Hematopoietic multipotent progenitor cell treated with erythropoietin and hydrocortisone succinate and interleukin-3 and kit ligand, for 17 days (in vitro differentiated cells): Measurements from ENCODE around the gene LYSMD4.
"Not testable (repeated sequence)": the region's sequence is repeated elsewhere in the genome, so short reads cannot be mapped to it uniquely, and the experiment has no call there.

Experiments used
- DNase-seq: peaks from one replicate; pipeline ENCODE4 v3.0.0-alpha.2; 2015; ENCODE audit warnings: low spot score

The LYSMD4 gene

GRCh38 chr15:99733268-99734039 is at the start of gene LYSMD4:
LYSMD4 (minus strand) TSS chr15:99733437; CDS start chr15:99731999, 1,438 bp downstream.
- peak; percentile 95 for DNase-seq

GRCh38 chr15:99782029-99782428 is 48.8 kb upstream of the LYSMD4 start:
- DNase-seq, result not testable (repeated sequence)

- DNase-seq, result no peak
These were observed 43.9 kb upstream of the LYSMD4 start for GRCh38 chr15:99777144-99777543.

DNA sequence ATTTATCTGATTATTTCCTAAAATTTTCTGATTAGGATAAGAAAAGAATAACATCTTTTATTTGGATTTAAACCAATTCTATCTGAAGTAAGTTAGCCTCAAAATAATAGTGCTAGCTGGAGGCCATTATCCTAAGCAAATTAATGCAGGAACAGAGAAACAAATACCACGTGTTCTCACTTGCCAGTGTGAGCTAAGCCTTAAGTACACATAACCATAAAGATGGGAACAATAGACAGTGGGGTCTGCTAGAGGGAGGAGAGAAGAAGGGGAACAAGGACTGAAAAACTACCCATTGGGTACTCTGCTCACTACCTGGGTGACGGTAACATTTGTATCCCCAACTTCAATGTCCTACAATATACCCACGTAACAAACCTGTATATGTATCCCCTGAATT is 31.3 kb upstream of the LYSMD4 start:
- DNase-seq, result no peak

DNA sequence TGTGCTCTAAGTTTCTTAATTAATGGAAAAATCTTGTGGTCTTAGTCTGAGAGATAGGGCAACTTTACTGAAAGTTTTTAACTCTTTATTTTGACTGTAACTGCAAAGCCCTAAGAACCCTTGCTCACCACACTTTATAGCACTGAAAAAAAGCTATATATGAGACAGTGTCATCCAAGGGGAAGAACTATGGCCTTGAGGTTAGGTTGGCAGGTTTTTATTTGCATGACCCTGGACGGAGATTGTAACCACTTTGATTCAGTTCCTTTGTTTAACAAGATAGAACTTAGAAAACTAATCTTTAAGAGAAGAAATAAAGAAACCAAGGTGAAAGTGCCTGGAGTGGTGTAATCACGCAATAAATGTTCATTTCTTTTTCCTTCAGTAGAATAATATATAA is 30.6 kb upstream of the LYSMD4 start:
- no peak for DNase-seq

DNA sequence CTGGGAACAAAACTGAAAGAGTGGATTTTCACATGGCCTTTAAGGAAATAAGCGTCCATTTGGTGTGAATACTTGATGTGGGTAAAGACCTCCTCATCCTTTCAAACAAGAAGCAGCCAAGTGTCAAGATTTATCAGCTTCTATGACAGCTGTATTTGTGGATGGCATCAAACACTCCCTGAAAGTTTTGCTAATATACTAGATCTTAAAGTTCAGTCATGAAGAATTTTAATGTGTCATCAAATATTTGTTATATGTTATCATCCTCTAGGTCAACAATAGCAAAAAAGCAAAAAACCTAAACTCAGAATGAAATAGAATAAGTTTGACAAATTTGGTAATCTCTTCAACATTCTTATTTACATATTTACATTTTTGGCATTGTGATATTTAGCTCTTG is 29.1 kb upstream of the LYSMD4 start:
- no peak for DNase-seq

DNA sequence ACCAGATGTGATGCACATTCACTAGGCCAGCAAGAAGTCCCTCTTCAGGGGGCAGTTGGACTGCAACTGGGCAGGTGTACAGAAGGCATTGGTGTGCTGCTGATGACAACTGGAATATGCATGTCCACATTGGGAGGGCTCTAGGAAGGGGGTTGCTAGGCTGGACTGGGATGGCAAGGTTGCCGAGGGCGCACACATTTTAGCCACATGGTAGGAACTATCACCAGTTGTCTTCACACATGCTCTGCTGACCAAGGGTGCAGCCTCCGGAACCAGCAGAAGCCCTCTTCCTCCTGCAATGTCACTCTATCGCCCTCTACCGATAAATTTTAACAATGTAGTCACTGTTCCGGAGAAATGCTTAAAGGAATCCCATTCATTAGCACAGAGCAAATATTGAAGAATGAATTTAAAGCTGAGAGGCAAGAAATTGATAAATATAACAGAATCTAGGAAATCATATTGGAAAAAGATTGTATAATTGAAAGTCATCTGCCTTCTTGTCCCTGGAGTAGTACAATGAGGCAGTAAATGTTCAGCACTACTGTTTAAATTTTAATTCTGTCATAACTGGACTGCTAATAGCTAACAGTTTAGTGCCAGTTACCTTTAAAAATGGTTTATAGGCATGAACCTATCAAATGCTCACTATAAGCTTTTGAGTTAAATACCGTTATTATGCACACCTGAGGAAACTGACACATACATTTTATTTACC is 22.6 kb upstream of the LYSMD4 start:
- peak; percentile 74 for DNase-seq

DNA sequence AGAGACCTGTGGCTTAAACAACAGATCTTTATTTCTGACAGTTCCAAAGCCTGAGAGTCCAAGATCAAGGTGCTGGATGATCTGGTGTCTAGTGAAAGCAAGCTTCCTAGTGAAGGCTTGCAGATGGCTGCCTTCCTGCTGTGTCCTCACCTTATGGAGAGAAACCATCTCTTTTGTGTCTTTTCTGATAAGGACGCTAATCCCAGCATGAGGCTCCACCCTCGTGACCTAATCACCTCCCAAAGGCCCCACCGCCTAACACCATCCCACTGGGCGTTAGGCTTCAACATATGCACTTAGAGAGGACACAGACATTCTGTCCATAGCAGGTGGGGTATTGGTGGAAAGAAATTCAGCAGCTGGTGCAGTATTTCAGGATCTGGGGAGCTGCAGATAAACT is 19.8 kb upstream of the LYSMD4 start:
- no peak for DNase-seq

DNA sequence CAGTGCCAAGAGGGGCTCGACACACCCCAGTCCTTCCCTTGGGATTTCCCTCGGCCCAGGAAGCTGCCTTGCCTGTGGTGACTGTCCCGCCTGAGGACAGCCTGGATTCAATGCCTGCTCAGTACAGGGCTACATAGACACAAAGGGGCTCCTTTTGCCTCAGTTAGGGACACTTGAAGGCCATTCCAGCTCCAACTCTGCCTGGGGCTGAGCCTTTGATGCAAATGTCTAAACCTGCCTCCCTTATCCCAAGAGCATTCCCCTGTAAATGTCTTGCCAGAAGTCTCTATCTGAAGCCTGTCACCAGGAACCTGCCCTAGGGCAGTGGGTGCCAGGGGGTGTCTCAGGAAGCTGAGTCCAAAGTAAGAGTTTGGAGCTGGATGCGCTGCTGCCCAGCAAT is 19.3 kb upstream of the LYSMD4 start:
- DNase-seq, result no peak

GRCh38 chr15:99750326-99750725 is 17.1 kb upstream of the LYSMD4 start:
- not testable (repeated sequence) for DNase-seq

DNA sequence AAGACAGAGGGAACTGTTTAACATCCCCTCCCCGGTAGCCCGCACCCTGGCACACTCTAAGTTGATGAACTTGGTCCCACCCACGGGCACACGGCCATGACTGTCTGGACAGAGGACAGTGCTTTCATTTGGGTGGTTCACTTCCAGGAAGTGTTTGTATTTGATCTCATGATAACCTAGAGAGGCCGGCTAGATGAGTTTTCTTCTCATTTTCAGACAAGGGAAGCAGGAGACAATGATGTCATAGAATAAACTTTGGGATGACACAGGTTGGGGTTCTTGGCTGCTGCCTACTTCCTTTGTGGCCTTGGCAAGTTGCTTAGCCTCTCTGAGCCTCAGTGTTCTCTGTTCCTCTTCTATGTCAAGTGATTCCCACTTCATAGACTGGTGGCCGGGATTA is 16.1 kb upstream of the LYSMD4 start:
- no peak for DNase-seq

DNA sequence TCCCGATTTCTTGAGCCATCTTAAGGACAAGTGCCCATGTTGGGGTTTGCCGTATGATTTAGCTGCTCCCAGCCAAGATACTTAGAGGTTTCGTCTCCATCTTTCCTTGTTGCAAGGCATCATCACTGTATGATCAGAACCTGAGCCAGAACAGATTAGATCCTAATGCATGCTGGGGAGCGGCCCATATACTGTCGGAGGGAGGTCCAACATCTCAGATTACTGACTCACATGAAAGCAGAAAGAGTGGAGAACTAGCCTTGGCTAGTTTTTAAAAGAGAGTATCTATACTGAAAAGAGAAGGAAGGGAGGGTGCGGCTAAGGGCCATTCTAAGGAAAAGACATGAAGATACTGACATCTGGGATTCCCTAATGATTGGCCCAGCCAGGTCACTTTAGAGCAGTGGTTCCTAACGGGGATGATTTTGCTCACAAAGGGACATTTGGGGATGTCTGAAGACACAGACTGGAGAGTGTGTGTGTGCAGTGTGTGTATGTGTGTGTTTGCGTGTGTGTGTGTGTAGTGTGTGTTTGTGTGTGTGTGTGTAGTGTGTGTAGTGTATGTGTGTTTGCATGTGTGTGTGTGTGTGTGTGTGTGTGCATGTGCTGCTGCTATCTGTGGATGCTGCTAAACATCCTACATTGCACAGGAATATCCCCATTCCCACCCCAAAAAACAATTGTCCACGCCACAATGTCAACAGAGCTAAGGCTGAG is 12.3 kb upstream of the LYSMD4 start:
- DNase-seq, result no peak

- no peak for DNase-seq
These were observed 10.9 kb upstream of the LYSMD4 start for GRCh38 chr15:99744142-99744541.

- no peak for DNase-seq
These were observed 8.6 kb upstream of the LYSMD4 start for GRCh38 chr15:99741835-99742234.

DNA sequence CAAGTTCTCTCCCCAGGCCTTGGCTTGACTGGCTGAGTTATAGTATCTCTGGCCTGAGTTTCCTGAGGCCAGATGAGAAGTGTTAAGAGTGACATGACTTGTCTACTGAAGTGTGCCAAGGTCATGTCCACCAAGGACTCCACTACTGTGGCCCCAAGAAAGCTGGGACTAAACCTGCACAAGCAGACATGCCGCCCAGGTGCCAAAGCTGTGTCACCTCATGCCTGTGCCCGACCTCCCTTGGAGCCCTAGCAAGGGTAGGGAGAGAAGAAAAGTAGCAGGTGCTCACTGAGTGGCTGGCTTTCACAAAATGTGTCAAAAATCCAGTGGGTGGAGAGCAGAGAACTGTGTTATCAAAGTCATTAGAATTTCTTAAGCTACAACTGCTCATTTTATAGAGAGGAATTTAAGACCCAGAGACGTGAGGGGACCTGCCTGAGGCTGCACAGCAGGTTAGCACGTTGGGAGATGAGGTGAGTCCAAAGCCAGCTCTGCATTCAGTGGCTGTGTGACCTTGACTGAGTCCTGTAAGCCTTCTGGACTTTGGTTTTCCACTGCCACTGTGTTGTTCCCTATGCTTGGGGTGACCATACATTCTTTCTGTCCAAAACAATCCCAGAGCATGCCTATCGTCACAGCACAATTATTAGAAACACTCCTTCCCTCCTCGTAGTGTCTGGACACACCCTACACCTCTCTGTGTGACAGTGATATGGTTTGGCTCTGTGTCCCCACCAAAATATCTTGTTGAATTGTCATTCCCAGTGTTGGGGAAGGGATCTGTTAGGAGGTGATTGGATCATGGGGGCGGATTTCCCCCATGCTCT is 5.0 kb upstream of the LYSMD4 start:
- DNase-seq, result peak; percentile 28

DNA sequence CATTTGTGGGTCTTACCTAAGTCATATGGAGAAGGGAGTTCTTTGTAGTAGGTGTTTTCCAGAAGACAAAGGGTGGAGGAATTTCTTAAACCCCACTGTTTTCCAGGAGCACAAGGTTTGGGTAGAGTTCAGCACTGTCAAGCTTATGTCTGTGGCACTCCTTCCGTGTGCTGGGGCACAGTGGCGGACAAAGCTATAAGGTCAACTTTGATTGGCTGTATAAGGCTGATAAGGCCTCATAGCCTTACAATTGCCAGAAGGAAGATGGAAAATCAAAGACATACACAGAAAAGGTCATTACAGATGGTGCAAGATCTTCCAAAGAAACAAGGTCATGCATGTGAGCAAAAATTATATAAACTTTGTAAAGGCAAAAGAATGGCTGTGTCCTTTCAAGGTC is 3.5 kb upstream of the LYSMD4 start:
- DNase-seq, result no peak

DNA sequence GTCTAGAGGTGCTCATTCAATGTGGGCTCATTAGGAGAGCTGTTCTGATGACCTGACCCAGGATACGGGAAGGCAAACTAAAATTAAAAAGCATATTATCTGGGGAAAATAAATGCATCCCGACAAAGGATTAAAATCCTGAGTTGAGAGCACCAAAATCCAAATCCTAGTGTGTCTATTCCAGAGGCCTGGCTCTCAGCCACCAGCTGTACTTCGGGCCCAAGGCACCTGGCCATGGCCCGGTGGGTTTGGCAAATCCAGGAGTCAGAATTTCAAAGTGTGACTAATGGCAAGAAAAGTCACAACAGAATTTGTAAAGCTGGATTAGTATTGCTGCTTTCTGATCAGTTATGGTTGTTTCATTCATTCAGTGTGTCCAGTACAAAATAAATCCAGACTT is 2.6 kb upstream of the LYSMD4 start:
- DNase-seq, result no peak

DNA sequence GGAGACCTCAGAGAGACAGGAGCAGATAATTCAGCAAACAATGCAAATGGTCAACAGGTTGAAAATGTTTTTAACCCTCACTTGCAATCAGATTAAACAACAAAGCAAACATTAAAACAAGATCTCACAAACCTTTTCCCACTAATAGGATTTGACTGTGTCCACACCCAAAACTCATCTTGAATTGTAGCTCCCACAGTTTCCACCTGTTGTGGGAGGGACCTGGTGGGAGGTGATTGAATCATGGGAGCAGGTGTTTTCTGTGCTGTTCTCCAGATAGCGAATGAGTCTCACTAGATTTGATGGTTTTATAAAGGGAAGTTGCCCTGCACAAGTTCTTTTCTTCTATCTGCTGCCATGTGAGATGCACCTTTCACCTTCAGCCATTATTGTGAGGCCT is 1.3 kb upstream of the LYSMD4 start:
- DNase-seq, result peak; percentile 6

- not testable (repeated sequence) for DNase-seq
These were observed 729 bp upstream of the LYSMD4 start for GRCh38 chr15:99734040-99734291.

DNA sequence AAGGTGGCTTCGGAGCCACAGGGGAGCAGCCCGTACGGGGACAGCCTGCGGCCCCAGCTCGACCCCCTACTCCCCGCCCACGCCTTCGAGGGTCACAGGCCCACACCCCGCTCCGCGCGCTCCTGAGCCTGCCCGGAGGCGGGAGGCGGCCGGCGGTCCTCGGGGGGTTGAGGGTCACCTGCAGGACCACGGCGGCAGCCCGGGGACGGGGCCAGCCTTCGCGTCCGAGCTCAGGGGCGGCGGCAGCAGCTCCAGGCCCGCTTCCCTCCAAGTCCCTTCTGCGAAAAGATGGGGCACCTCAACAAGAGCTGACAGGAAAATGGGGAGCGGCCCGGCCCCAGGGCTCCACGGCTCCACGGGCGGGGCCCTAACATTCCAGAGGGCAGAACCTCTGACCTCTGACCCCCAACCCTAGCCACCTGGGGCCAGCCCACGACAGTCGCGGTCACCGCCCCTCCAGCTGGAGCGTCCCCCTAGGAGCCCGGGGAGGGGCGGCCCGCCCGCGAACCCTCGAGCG is 428 bp downstream of the LYSMD4 start:
- no peak for DNase-seq

- peak; percentile 7 for DNase-seq
These were observed 1.0 kb downstream of the LYSMD4 start for GRCh38 chr15:99732124-99732750.
